Upper lobe of left lung (tissue), 6 donors: ENCODE data around the gene GNPTAB. TPM values are rescaled to one million over a fixed set of nuclear protein-coding genes. Genes with fewer than 3 reads are reported as not detected.

Experiments used
- ATAC-seq, 2 donors: fragments of 200-7000 bp; cut with Tn5 transposase; one replicate each; pipeline ENCODE4 v1.9.1; 2022; ENCODE audit warnings: mild to moderate bottlenecking in 2 of 2, moderate library complexity in 2 of 2; ENCODE audit not compliant: low FRiP score in 2 of 2
- DNase-seq, 2 donors: peaks; one replicate each; pipeline ENCODE4 v3.0.0-alpha.2; 2019 to 2020
- H3K27ac ChIP-seq, 4 donors: fragments of 200-600 bp; sonication (generic); one replicate each; pipeline ENCODE4 v1.5.1; 2016 to 2019
- H3K27me3 ChIP-seq, 4 donors: fragments of 200-600 bp; sonication (generic); one replicate each; pipeline ENCODE4 v1.5.1; 2017 to 2019
- H3K36me3 ChIP-seq, 4 donors: fragments of 200-600 bp; sonication (generic); one replicate each; pipeline ENCODE4 v1.5.1; 2016 to 2019
- H3K4me1 ChIP-seq, 4 donors: fragments of 200-600 bp; sonication (generic); one replicate each; pipeline ENCODE4 v1.5.1; 2018 to 2019
- H3K4me3 ChIP-seq, 4 donors: fragments of 200-600 bp; sonication (generic); one replicate each; pipeline ENCODE4 v1.5.1; 2017 to 2019; ENCODE audit warnings: mild to moderate bottlenecking in 2 of 4, moderate library complexity in 1 of 4
- H3K9me3 ChIP-seq, 4 donors: fragments of 200-600 bp; sonication (generic); one replicate each; pipeline ENCODE4 v1.5.1; 2018 to 2019
- EP300 ChIP-seq, 4 donors: sonication (generic); formaldehyde crosslinking; IDR thresholded peaks; one replicate each; pipeline ENCODE4 v1.5.1; 2017; ENCODE audit warnings: antibody characterized with exemption in 4 of 4, control low read depth in 2 of 4
- POLR2A ChIP-seq, 4 donors: fragments of 450-650 bp; IDR thresholded peaks; one replicate each; pipeline ENCODE4 v1.5.1; 2016 to 2017; ENCODE audit warnings: antibody characterized with exemption in 4 of 4, mild to moderate bottlenecking in 2 of 4
- POLR2AphosphoS5 ChIP-seq, 2 donors: sonication (generic); formaldehyde crosslinking; IDR thresholded peaks; one replicate each; pipeline ENCODE4 v1.5.1; 2017; ENCODE audit warnings: antibody characterized with exemption in 2 of 2
- WGBS, 2 donors: methylation state at CpG; one replicate each; pipeline ENCODE4 v1.1.5; 2017 to 2018; 5-methylcytosine and 5-hydroxymethylcytosine counted together
- total RNA-seq, 6 donors: library from RNA; depleted of rRNA in 4 of 6; stranded (reverse); fragments of >200 nt in 4 of 6; gene quantifications; one replicate each; pipeline versions ENCODE4 v1.1.0 to v1.2.1, GENCODE V29; 2016 to 2021
- TF ChIP-seq, protein P1 (sequence below), 6 experiments: fragments of 450-650 bp in 4 of 6; fragments of 200-600 bp in 2 of 6; sonication (generic) in 2 of 6; IDR thresholded peaks; one replicate each; pipeline ENCODE4 v1.5.1; 2016 to 2019; ENCODE audit warnings: antibody characterized with exemption in 6 of 6
- donor health status: DM: no; HTN: no; CAD: no; lungs with moderate emphysema.
- donor health status: DM: no; HTN: yes; CAD: no; lungs with severe emphysema.

Gene GNPTAB
- total RNA-seq, 6 donors from 2014 or later = 45.8 to 73.3 (median 57.5) TPM

GRCh38 chr12:101839324-101840283 is 8.8 kb upstream of the GNPTAB start:
- Histone ChIP-seq H3K27ac (no peak overlapping the region), H3K4me3 (no peak overlapping the region), H3K27me3 (no peaks in the 10 kb centered on the region), H3K9me3 (no peaks in the 10 kb centered on the region), H3K4me1 (peaks cover 0 to 9% (median 3%) of the 10 kb centered on the region in 4 donors), H3K36me3 (no peaks in the 10 kb centered on the region)
- 34 to 35% methylated on average over 6 of the region's 6 CpGs for WGBS, 2 donors
- peak in 1 of 2 donors; percentile 58 for DNase-seq
- ATAC-seq = peak; percentile 66 to 92
- TF ChIP-seq, protein P1, sequence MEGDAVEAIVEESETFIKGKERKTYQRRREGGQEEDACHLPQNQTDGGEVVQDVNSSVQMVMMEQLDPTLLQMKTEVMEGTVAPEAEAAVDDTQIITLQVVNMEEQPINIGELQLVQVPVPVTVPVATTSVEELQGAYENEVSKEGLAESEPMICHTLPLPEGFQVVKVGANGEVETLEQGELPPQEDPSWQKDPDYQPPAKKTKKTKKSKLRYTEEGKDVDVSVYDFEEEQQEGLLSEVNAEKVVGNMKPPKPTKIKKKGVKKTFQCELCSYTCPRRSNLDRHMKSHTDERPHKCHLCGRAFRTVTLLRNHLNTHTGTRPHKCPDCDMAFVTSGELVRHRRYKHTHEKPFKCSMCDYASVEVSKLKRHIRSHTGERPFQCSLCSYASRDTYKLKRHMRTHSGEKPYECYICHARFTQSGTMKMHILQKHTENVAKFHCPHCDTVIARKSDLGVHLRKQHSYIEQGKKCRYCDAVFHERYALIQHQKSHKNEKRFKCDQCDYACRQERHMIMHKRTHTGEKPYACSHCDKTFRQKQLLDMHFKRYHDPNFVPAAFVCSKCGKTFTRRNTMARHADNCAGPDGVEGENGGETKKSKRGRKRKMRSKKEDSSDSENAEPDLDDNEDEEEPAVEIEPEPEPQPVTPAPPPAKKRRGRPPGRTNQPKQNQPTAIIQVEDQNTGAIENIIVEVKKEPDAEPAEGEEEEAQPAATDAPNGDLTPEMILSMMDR (IDR thresholded peaks at IDR 0.05) = peak; percentile 63 to 87 (median 80)
- no peak for TF ChIP-seq POLR2AphosphoS5 (IDR thresholded peaks at IDR 0.05)

DNA sequence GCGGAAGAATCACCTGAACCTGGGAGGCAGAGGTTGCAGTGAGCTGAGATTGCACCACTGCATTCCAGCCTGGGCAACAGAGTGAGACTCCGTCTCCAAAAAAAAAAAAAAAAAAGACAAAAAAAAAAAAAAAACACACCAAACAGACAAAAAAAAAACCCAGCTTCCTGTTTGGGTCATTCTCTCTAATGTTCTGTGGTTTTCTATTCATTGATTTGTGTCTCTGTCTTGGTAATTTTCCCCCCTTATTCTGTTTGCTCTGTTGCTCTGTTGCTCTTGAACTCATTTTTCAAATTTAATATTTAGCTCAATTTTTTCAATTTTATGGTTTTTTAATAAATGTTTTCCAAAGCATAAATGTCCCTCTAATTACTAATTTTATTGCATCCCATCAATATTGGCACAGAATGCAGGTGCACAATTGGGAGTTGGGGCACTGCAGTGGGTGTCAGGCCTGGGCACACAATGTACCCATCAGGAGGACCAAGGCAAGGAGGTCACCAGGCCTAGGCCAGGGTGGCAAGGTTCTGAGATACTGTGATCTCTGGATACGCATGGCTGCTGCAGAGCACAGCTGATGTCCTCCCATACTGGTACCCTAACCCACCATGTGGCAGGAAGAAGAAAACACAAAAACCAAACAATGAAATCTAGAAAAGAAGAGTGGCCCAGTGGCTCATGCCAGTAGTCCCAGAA is 8.0 kb upstream of the GNPTAB start:
- DNase-seq (no peak), ATAC-seq (peak in 1 of 2 donors; percentile 63)
- H3K4me1 ChIP-seq = peaks cover 0 to 9% (median 3%) of the 10 kb centered on the region in 4 donors
- no peaks in the 10 kb centered on the region for H3K36me3 ChIP-seq
- H3K9me3 ChIP-seq = no peaks in the 10 kb centered on the region
- WGBS, 2 donors = 73 to 74% methylated on average over 3 of the region's 3 CpGs
- TF ChIP-seq, protein P1 (IDR thresholded peaks at IDR 0.05) = no peak
- TF ChIP-seq EP300 (IDR thresholded peaks at IDR 0.05) (no peak), POLR2A (IDR thresholded peaks at IDR 0.05) (no peak), POLR2AphosphoS5 (IDR thresholded peaks at IDR 0.05) (no peak)
- no peak overlapping the region for H3K27ac ChIP-seq
- H3K4me3 ChIP-seq = no peak overlapping the region
- no peaks in the 10 kb centered on the region for H3K27me3 ChIP-seq

- H3K9me3 ChIP-seq = no peaks in the 10 kb centered on the region
- H3K4me3 ChIP-seq = no peak overlapping the region
- DNase-seq (no peak), ATAC-seq (no peak)
- H3K4me1 ChIP-seq = peaks cover 16 to 30% (median 26%) of the 10 kb centered on the region in 4 donors
- H3K27ac ChIP-seq = no peak overlapping the region
- no peaks in the 10 kb centered on the region for H3K36me3 ChIP-seq
- WGBS, 2 donors = 58 to 75% methylated on average over 1 of the region's 1 CpG
- no peaks in the 10 kb centered on the region for H3K27me3 ChIP-seq
- TF ChIP-seq EP300 (IDR thresholded peaks at IDR 0.05) (no peak), POLR2AphosphoS5 (IDR thresholded peaks at IDR 0.05) (no peak), POLR2A (IDR thresholded peaks at IDR 0.05) (no peak)
- TF ChIP-seq, protein P1 (IDR thresholded peaks at IDR 0.05) = no peak
Measured at GRCh38 chr12:101832030-101832429, 1.3 kb upstream of the GNPTAB start.

- DNase-seq (peak in 1 of 2 donors; percentile 39), ATAC-seq (peak in 1 of 2 donors; percentile 2)
- peak overlapping the region; percentile 70 to 92 (median 82) for H3K4me3 ChIP-seq
- peaks cover 23 to 48% (median 31%) of the 10 kb centered on the region in 4 donors for H3K4me1 ChIP-seq
- WGBS, 2 donors = 3 to 7% methylated on average over 11 of the region's 11 CpGs
- H3K27me3 ChIP-seq = no peaks in the 10 kb centered on the region
- TF ChIP-seq POLR2AphosphoS5 (IDR thresholded peaks at IDR 0.05) (no peak), POLR2A (IDR thresholded peaks at IDR 0.05) (no peak)
- H3K27ac ChIP-seq = peak overlapping the region; percentile 82 to 92 (median 86)
- H3K36me3 ChIP-seq = no peaks in the 10 kb centered on the region
- no peaks in the 10 kb centered on the region for H3K9me3 ChIP-seq
Measured at GRCh38 chr12:101829639-101830366, 956 bp downstream of the GNPTAB start.
